ENCODE data around the gene CFAP299.

GRCh38 chr4:80926891-80927290, 591.4 kb downstream of the CFAP299 start:
- TF ChIP-seq, protein P1, sequence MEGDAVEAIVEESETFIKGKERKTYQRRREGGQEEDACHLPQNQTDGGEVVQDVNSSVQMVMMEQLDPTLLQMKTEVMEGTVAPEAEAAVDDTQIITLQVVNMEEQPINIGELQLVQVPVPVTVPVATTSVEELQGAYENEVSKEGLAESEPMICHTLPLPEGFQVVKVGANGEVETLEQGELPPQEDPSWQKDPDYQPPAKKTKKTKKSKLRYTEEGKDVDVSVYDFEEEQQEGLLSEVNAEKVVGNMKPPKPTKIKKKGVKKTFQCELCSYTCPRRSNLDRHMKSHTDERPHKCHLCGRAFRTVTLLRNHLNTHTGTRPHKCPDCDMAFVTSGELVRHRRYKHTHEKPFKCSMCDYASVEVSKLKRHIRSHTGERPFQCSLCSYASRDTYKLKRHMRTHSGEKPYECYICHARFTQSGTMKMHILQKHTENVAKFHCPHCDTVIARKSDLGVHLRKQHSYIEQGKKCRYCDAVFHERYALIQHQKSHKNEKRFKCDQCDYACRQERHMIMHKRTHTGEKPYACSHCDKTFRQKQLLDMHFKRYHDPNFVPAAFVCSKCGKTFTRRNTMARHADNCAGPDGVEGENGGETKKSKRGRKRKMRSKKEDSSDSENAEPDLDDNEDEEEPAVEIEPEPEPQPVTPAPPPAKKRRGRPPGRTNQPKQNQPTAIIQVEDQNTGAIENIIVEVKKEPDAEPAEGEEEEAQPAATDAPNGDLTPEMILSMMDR (IDR thresholded peaks at IDR 0.05), result no peak
- TF ChIP-seq POLR2AphosphoS5 (IDR thresholded peaks at IDR 0.05) (no peak), POLR2A (IDR thresholded peaks at IDR 0.05) (no peak)
